Measurements from ENCODE around the gene OR2V2.
A peak's percentile ranks its signal among the peaks of the same experiment; 100 is the strongest.

OR2V2 gene

GRCh38 chr5:181191526-181192336 lies 44.3 kb downstream of the OR2V2 start:
- peak; percentile 67 to 73 for ATAC-seq

DNA sequence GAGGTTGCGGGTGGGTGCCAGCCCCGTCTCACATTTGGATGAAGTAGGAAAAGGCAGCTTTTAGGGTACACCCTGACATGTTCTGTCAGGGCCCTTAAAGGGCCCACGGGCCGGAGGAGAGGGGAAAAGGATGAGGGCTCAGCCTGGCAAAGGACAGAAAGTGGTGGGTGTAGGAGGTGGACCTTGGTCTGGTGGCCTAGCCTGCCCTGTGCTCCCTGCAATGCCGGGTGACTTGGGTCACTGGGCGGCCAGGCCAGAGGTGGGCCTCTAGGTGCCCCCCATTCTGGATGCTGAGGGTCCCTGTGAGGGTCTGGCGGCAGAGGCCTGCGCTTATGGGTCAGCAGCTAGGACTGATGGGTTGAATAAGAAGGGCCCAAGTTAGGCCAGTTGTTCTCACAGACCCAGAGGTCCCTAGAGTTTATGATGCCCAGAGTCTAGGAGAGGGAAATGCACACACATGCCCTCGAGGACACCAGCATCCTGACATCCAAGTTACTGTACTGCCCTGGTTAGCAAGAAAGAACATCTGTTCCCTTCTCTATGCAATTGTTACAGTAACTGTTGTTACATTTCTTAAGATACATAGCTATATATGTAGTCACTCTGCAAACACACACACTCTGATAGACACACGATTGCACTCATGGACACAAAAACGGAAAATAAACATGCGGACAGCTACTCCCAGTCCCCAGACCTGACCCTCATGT lies 45.1 kb downstream of the OR2V2 start:
- ATAC-seq: no peak

DNA sequence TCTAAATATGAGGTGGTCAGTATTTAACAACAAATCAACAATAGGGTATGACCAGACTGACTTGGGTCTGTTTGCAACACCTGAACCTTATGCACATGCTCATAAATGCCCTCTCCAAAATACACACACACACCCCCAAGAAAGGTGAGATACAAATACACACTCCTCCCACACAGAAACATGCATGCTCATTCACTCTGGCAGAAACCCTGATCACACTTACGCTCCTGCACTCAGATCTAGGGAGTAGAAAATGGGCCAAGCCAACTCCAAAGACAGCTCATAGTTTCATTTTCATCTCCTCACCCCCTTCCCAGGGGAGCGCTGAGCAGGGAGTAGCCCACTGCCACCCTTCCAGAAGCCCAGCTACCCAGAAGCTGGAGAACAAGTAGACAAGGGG lies 46.3 kb downstream of the OR2V2 start:
- ATAC-seq: no peak

DNA sequence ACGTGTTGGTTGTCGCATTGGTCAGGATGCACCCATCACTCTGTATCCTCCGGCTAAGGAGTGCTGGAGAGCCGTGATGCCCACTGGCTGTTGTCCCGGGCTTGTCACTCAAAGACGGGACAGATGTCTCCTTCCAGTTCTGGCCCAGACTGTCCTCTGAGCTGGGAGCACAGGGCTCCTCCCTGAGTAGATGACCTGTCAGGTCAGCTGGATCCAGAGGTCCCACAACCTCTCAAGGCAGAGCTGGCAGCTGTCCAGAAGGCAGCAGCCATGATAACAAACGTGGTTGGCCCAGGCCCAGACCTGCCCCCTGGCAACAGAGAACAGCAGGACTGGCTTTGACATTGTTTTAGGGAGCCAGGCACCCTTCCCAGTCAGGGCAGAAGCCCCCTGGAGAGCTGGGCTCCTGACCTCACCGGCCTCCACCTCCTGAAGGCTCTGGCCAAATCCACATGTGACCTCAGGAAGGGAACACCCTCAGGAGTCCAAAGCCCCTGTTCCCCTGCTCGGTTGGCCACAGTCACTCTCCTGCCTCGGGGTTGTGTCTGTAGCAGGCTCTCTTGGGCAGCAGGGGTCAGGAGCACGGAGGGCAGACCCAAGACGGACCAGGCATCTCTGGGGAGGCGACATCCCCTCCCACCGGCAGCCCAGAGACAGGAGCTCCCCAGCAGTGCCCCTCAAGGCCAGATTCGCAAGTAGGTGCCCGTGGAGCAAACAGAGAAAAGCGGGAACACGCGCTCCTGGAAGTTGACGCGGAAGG lies 47.3 kb downstream of the OR2V2 start:
- no peak for ATAC-seq

DNA sequence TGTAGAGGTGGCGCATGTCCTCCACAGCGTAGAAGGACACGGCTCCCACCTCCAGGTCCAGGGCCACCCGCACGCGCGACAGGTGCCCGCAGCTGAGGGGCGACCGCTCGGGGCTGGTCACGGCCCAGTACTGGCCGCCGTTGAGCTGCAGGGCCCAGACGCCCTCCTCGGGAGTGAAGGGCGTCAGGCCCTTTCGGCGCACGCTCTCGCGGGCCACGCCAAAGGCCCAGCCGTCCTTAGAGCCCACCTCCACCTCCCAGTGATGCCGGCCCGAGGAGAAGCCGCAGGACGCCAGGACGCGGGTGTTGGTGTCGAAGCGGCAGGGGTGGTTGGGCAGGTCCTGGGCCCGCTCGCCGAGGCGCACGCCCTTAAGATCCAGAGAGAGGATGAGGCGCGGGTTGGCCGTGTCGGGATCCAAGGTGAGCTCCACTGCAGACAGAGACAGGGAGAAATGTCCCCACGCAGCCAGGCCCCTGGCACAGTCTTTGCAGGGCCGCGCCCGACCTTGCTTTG lies 47.9 kb downstream of the OR2V2 start:
- ATAC-seq: no peak

DNA sequence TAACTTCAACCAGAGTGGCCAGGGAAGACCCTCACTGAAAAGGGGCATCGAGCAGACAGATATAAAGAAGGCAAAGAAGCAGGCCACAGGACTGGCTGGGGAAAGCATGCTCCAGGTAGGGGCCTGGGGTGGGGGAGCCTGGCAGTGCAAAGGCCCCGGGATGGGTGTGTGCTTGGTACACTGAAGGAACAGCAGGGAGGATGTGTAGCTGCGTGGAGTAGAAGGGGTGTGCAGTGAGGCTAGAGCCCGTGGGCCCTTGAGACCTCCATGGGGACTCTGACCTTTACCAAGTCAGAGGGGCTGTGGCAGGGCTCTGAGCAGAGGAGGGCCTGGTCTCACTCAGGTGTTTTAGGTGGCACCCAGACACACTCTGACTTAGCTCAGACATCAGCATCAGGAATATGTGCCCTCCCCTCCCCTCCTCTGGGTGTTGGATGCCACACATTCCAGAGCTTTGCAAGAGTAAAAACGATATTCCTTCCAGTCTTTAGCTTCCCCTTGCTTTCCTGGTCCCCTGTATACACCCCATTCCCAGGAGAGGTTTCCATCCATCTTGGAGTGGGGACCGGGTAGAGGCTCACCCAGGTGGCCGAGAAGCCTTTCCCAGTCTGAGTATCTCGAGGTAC lies 50.1 kb downstream of the OR2V2 start:
- ATAC-seq: no peak

DNA sequence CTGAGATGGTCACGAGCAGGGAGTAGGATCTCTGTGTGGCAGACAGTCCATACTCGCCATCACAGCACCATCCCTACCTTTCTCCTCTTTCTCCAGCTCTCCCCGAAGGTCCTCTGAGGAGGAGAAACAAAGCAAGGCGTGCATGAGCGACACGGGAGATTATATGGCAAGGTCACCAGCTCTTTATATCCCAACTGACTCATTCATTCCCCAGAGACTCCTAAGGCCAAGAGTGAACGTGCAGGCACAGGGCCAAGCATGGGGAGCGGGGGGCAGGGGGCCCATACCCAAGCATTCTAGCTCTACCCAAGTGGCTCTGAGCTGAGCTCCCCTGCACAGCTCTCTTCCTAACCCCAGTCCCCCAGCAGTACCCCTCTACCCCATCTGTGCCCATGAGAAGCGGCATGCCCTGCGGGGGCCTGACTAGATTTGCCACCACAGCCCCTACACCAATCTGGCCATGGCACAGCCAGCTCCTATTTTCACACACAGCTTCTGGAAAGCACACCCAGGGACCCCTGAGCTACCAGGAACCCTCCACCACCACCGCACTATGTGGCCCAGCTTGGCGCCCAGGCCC lies 50.8 kb downstream of the OR2V2 start:
- ATAC-seq: no peak

GRCh38 chr5:181198905-181199519 lies 51.6 kb downstream of the OR2V2 start:
- ATAC-seq: peak in 1 of 2 donors; percentile 43

DNA sequence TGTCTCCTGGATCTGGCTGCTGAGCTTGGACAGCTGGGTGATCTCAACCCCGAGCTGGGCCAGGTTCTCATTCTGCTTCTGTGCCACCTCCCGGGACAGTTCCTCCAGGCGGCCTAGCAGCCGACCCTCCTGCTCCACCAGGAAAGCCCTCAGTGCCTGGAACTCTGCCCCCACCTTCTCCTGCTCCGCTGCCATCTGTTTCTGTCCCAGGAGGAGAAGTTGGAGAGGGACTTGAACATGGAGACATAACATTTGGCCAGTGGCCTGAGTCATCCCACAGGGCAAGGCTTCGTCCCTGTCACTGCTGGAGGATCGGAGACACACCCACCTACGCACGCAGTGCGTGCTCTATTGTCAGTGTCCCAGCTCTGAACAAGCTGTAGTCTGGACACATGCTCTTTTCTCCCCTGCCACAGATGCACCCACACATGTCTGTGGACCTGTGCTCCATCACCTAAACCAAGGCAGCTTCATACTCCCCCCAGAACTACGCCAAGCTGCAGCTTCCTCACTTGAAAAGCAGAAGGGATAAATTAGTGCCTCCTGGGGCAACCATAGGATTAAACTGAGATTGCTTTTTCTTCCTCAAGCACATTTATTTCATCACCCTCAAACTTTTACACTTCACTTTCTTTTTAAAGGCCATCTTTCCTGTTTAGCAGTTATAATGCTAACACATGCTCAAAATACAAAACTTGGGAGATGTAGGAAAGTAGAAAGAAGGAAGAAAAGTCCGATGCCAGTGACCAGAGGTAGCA lies 52.7 kb downstream of the OR2V2 start:
- ATAC-seq: no peak

GRCh38 chr5:181200816-181201215 lies 53.4 kb downstream of the OR2V2 start:
- ATAC-seq: no peak

- ATAC-seq: no peak
Observed at GRCh38 chr5:181203093-181203711, 55.8 kb downstream of the OR2V2 start.

DNA sequence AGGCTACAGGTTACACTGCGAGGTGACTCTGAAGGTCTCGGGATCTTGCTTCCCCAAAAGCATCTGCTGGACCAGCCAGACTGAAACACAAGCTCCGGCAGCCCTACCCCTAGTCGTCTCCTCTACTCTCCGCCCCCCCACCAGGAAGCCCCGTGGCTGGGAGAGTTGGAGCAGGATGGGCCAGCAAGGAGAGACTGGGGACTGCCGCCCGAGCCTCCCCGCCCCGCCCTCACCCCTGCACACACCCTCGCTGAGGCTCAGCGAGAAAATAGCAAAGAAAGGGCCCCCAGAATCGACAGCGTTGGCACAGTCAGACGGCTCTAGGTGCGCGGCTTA lies 56.4 kb downstream of the OR2V2 start:
- no peak for ATAC-seq

DNA sequence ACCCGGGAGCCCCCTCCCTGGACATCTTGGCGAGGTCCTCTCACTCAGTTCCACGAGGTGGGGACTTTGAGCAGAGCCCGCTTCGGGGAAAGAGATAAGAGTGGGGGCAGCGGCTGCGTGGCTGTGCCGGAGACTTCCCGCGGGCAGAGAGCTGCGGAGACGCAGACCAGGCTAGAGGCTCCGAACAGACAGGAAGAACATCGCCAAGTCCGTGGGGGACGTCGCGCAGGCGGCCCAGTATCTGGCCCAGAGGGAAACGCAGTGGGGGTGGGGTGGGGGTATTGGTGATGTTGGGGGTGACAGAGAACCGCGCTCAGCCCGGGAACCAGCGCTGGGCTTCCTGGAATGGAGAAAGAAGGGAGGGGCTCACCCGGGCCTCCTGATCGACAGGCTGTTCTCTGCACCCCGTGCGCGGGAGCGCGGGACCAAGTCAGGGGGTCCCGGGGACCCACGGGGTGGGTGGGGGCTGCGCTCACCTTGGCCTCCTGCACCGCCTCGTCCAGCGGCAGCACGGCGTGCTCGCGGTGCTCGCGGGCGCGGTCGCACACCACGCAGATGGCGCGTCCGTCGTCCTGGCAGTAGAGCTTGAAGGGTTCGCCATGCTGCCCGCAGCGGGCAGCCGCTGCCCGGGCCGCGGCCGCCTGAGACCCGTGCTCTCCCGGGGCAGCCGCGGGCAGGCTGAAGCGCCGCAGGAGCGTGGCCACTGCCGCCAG lies 56.9 kb downstream of the OR2V2 start:
- ATAC-seq: no peak

DNA sequence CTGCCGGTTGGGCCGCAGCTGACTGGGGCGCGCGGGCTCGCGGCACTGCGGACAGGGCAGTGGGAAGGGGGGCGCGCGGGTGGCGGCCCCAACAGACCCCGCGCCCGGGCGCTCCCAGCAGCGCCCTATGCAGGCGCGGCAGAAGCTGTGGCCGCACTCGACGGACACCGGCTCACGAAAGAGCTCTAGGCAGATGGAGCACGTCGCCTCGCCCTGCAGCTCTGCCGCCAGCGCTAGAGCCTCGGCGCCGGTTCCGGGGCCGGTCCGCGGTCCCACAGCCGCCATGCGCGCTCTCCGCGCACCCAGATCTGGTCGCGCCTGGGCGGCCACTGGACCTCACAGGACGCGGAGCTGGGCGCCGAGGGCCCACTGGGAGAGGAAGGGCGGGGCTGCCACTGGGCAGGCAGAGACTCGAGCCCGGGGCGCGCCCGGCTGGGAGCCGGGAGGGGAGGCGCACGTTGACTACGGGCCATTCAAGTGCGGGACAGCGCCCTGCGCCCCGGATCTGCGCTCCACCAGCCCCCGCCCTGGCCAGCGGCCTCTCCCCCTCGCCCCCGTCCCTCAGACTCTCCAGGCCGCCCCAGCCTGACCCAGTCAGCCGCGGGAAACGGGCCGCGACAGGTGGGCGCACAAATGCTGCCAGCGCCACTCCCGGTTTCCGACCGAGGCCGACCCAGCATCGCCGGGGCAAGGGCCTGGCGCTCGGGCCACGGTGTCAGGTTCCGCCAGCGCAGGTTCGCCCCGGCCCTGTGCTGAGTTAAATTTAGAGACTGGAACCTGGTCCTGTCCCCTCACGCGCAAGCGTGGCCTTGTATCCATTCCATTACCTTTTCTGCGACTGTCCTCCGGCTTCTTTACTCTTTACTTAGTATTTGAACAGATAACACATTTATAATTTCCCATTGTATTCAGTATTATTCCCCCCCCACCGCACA lies 57.7 kb downstream of the OR2V2 start, which contains the start of gene TRIM7:
TRIM7 (minus strand) TSS at position 371 of the 935 bp plus-strand sequence; CDS start at position 285, 86 bp downstream.
- ATAC-seq: no peak

DNA sequence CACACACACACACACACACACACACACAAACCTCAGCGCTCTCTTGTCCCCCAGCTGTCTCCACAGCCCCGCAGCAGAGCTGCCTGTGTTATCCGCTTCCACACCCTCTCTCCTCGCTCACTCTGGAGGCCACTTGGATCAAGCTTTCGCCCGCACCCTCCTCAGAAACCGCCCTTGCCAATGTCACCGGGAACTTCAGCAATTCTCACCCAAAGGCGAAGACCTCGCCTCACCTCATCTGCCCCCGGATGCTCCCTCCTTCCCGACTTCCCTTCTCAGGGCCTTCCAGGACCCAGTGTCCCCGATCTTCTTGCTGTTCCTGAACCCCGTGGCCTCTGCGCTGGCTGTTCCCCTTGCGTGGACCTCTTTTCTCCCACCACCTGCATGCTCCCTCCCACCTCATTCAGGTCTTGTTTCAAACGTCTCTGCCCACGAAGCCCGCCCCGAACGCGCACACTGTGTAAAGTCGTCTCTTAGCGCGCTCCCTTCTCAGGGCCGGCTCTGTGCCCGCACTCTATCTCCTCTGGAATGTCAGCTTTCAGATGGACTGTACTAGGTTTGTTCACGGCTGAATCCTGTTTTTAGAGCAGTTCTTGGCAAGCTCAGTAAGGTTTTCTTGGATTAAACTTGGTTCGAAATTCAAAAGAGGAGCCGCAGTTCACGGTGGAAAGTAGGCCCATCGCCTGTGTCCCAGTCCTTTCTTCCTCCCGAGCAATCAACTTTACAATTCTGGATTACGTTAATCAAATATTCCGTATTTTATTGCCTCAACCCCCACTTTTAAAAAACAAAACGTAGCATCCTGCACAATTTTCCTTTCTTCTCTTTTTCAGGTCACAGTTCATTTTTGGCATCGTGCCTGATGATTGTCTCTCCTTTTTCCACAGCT lies 58.6 kb downstream of the OR2V2 start:
- ATAC-seq: no peak

- ATAC-seq: peak; percentile 66 to 69
Observed at GRCh38 chr5:181207214-181207959, 60.0 kb downstream of the OR2V2 start.

DNA sequence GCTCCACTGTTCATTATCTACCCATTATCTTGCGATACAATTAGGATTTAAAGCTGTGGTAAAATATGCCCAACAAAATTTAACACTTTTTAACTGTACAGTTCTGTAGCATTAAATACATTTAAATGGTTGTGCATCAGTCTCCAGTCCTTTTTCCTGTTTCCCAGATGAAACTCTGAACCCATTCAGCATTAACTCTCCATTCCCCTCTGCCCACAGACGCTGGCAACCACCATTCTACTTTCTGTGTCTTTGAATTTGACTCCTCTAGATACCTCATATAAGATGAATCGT lies 60.5 kb downstream of the OR2V2 start:
- no peak for ATAC-seq

Measured in activated CD4-positive, CD25-positive, alpha-beta regulatory T cell treated with anti-CD3 and anti-CD28 coated beads, Interleukin-2, amount 50 U/mL, for 24 hours (primary cell).